GM12872 (cell line): ENCODE data around the gene ALG12.

Experiments
- TF ChIP-seq, protein P1 (sequence below): IDR thresholded peaks from 3 replicates; pipeline ENCODE4 v1.5.1; 2011; ENCODE audit warnings: low read depth, mild to moderate bottlenecking, low read length, moderate library complexity; ENCODE audit not compliant: insufficient read depth

Gene ALG12

DNA sequence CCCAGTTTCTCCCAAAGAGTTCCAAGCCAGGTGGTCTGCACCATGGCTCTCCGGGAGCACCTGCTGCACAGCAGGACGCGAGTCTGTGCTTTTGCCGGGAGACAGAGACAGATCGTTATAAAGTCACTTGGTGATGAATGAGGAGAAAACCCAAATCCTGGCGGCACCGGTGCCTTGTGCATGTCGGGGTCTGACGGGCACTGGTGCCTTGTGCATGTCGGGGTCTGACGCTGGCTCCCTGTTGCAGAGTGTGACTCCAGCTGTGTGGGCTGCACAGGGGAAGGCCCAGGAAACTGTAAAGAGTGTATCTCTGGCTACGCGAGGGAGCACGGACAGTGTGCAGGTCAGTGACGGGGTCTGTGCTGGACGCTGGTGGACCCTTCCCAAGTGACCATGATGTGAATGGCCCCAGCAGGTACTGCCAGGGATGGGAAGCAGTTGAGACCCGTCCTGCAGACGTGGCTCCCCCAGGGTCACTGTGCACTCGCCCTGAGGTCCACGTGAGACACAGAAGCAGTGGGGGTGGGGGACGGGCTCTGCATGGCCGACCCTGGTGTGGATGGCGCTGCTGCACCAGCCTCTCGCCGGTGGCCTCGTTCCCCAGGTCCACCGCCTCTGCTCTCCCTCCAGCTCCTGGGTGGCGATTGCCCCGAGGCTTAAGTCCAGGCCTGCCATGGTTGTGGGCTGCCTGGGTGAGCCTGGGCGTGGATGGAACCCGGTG, 6.0 kb upstream of the ALG12 start:
- TF ChIP-seq, protein P1, sequence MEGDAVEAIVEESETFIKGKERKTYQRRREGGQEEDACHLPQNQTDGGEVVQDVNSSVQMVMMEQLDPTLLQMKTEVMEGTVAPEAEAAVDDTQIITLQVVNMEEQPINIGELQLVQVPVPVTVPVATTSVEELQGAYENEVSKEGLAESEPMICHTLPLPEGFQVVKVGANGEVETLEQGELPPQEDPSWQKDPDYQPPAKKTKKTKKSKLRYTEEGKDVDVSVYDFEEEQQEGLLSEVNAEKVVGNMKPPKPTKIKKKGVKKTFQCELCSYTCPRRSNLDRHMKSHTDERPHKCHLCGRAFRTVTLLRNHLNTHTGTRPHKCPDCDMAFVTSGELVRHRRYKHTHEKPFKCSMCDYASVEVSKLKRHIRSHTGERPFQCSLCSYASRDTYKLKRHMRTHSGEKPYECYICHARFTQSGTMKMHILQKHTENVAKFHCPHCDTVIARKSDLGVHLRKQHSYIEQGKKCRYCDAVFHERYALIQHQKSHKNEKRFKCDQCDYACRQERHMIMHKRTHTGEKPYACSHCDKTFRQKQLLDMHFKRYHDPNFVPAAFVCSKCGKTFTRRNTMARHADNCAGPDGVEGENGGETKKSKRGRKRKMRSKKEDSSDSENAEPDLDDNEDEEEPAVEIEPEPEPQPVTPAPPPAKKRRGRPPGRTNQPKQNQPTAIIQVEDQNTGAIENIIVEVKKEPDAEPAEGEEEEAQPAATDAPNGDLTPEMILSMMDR: no peak

DNA sequence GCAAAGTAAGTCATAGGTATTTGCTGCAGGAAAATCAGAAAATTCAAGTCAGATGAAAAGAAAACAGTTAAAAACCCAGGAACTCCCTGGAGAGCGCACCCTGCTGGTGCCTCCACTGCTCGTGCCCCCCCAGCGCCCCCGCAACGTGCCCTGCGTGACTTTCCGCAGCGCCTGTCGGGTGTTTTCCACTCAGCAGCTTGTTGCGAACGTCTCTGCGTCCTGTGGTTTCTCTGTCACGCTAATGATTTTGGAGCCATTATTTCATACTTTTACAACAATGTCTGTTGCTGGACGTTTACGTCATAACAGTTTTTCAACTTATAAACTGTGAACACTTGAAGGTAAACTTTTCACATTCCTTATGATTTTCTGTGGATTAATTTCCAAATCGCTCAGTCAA, 5.2 kb upstream of the ALG12 start:
- TF ChIP-seq, protein P1: peak; percentile 64

DNA sequence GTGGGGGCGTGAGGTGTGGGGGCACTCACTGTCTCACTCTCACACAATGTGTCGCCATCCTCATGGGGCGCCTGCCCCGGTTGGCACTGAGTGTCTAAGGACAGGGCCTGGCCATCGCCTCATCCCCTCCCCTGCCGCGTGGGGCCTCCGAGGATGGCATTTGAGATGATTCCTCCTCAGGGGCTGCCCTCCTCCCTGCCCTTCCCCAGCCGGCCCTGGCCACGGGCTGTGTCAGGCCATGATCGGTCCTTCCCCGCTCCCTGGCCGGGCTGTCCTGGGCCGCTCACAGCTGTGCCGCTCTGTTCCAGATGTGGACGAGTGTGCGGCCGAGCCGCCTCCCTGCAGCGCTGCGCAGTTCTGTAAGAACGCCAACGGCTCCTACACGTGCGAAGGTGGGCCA, 4.7 kb upstream of the ALG12 start:
- TF ChIP-seq, protein P1: no peak

DNA sequence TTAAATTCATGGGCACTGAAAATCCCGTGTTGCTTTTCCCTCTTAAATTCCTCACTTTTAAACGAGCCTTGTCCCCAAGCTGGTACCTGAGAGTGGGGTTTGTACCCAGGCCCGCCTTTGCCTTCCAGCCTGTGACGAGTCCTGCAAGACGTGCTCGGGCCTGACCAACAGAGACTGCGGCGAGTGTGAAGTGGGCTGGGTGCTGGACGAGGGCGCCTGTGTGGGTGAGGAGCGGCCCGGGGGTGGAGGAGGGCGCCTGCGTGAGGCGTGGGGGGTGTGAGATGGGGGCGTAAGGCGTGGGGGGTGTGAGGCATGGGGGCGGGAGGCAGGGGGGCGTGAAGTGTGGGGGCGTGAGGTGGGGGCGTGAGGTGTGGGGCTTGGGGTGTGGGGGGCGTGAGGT, 4.2 kb upstream of the ALG12 start:
- TF ChIP-seq, protein P1: no peak

DNA sequence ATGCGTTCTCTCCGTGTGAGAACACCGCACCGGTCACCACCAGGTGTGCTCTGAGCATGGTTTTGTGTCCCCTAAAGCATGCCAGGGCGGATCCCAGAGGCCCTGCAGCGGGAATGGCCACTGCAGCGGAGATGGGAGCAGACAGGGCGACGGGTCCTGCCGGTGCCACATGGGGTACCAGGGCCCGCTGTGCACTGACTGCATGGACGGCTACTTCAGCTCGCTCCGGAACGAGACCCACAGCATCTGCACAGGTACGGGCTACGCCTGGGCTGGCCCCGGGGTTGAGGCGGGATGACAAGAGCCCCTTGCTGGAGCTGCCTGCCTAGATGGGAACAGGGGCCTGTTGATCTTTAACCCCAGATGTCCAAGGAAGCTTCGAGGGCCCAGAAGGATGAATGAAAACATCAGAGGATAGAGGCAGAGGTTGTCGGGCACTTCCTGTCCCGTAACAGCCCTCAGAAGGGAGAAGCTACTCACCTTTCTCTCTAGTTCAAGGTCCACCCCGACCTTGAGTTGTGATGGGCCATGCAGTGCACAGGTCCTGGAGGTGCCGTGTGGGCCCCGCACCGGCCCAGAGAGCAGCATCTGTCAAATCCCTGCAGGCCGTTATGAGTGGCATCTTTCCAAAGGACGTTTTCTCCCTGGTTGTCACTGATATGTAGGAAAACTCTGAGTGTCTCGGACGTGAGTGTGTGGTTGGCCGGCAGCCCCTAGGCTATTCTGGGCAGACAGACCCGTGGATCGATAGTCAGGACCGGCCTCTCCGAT, 3.5 kb upstream of the ALG12 start:
- TF ChIP-seq, protein P1: no peak

DNA sequence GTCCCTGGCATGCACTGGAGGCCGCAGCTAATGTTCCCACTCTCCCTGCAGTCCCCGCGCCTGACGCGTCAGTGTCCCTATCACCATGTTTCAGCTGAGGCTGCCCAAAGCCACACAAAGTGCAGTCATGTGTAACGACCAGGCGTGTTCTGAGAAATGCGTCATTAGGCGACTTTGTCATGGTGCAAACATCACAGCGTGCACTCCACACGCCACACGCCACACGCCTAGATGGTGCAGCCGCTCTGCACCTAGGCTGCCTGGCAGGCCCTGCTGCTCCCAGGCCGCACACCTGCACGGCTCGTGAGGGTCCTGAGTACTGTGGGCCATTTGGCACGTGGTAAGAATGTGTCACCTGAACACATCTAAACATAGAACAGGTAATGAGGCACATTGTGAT, 2.6 kb upstream of the ALG12 start:
- TF ChIP-seq, protein P1: no peak

DNA sequence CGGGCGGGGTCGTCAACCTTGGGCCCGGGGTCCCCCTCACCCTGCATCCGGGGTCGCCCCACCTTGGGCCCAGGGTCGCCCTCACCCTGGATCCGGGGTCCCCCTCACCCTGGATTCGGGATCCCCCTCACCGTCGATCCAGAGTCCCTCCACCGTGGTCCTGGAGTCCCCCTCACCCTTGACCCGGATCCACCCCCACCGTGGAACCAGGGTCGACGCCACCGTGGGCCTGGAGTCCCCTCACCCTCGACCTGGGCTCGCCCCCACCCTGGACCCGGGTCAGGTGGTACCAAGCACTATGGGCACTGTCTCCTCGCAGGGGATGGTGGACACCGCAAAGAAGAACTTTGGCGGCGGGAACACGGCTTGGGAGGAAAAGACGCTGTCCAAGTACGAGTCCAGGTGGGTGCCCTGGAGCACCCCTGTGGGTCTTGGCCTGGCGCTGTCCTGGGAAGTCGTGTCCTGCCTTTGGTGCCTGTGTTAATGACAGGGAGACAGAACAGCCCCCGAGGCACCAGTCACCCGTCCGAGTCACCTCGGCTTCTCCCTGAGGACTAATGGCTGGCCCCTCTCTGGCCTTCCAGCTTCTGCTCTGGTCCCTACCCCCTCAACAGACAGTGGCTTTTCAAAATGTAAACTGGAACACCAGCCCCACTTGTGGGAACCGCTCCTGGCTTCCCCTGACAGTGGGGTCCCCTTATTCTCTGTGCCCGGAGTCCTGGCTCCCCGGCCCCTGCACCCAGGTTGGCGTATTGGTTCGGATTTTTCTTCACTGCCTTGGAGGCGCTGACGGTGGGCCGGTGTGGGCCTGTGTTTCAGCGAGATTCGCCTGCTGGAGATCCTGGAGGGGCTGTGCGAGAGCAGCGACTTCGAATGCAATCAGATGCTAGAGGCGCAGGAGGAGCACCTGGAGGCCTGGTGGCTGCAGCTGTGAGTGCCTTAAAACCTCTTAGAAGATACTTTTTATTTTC, 958 bp upstream of the ALG12 start:
- TF ChIP-seq, protein P1: no peak
